ENCODE measurements around the gene XXYLT1. TPM values are rescaled to one million over a fixed set of nuclear protein-coding genes. Genes with fewer than 3 reads are reported as not detected.

Gene XXYLT1
- total RNA-seq, 1 donor from 2014 or later: 18.4 TPM

GRCh38 chr3:195267096-195267495 lies 3.9 kb downstream of the XXYLT1 start:
- DNase-seq (ENCODE audit: low read depth): no peak

GRCh38 chr3:195266428-195266827 lies 4.5 kb downstream of the XXYLT1 start:
- DNase-seq (ENCODE audit: low read depth): no peak

GRCh38 chr3:195265363-195265976 lies 5.5 kb downstream of the XXYLT1 start:
- no peak for DNase-seq (ENCODE audit: low read depth)

- no peak for DNase-seq (ENCODE audit: low read depth)
These were observed 6.9 kb downstream of the XXYLT1 start for GRCh38 chr3:195263925-195264600.

- DNase-seq (ENCODE audit: low read depth): no peak
These were observed 7.6 kb downstream of the XXYLT1 start for GRCh38 chr3:195263193-195263924.

GRCh38 chr3:195261925-195262324 lies 9.0 kb downstream of the XXYLT1 start:
- no peak for DNase-seq (ENCODE audit: low read depth)

- DNase-seq (ENCODE audit: low read depth): no peak
These were observed 10.6 kb downstream of the XXYLT1 start for GRCh38 chr3:195260280-195260905.

- peak; percentile 65 for DNase-seq (ENCODE audit: low read depth)
These were observed 11.3 kb downstream of the XXYLT1 start for GRCh38 chr3:195259475-195260279.

GRCh38 chr3:195259154-195259474 lies 11.8 kb downstream of the XXYLT1 start:
- DNase-seq (ENCODE audit: low read depth): peak; percentile 11

- DNase-seq (ENCODE audit: low read depth): no peak
These were observed 12.4 kb downstream of the XXYLT1 start for GRCh38 chr3:195258449-195259153.

- no peak for DNase-seq (ENCODE audit: low read depth)
These were observed 13.2 kb downstream of the XXYLT1 start for GRCh38 chr3:195257454-195258448.

GRCh38 chr3:195256639-195257453 lies 14.1 kb downstream of the XXYLT1 start:
- DNase-seq (ENCODE audit: low read depth): no peak

- DNase-seq (ENCODE audit: low read depth): no peak
These were observed 15.1 kb downstream of the XXYLT1 start for GRCh38 chr3:195255571-195256501.

GRCh38 chr3:195255176-195255500 lies 15.8 kb downstream of the XXYLT1 start:
- no peak for DNase-seq (ENCODE audit: low read depth)

GRCh38 chr3:195254454-195255175 lies 16.3 kb downstream of the XXYLT1 start:
- no peak for DNase-seq (ENCODE audit: low read depth)

GRCh38 chr3:195253923-195254432 lies 17.0 kb downstream of the XXYLT1 start:
- no peak for DNase-seq (ENCODE audit: low read depth)

All from renal cortical epithelial cell (primary cell).